GM23338 (cell line): ENCODE results near the gene ASZ1. TPM values are rescaled to one million over a fixed set of nuclear protein-coding genes. Genes with fewer than 3 reads are reported as not detected.

ENCODE experiments used
- ATAC-seq: fragments of 200-7000 bp; cut with Tn5 transposase; 3 replicates; pipeline ENCODE4 v1.9.1; 2020
- DNase-seq: peaks from one replicate; pipeline ENCODE4 v3.0.0-alpha.2; 2015; ENCODE audit warnings: low spot score
- H2AFZ ChIP-seq: fragments of 200-600 bp; sonication (generic); 2 replicates; pipeline ENCODE4 v1.8.0; 2016; ENCODE audit warnings: antibody characterized with exemption, mild to moderate bottlenecking, moderate library complexity
- H3F3A ChIP-seq: fragments of 200-600 bp; sonication (generic); replicated peaks from 2 replicates; pipeline ENCODE4 v1.8.0; 2017; ENCODE audit warnings: antibody characterized with exemption, mixed run types, low read depth
- H3K27ac ChIP-seq: fragments of 200-600 bp; sonication (generic); 2 replicates; pipeline ENCODE4 v1.6.1; 2016; ENCODE audit warnings: low read depth
- H3K27me3 ChIP-seq: fragments of 200-600 bp; sonication (generic); 2 replicates; pipeline ENCODE4 v1.8.0; 2016; ENCODE audit warnings: mild to moderate bottlenecking, mixed run types, moderate library complexity; ENCODE audit not compliant: insufficient read depth
- H3K36me3 ChIP-seq: fragments of 200-600 bp; sonication (generic); 2 replicates; pipeline ENCODE4 v1.8.0; 2016; ENCODE audit warnings: mild to moderate bottlenecking; ENCODE audit not compliant: insufficient read depth
- H3K4me1 ChIP-seq: fragments of 200-600 bp; sonication (generic); 2 replicates; pipeline ENCODE4 v1.8.0; 2016; ENCODE audit warnings: mild to moderate bottlenecking, moderate library complexity; ENCODE audit not compliant: insufficient read depth
- H3K4me2 ChIP-seq: fragments of 200-600 bp; sonication (generic); 2 replicates; pipeline ENCODE4 v1.7.1; 2017; ENCODE audit warnings: mixed run types
- H3K4me3 ChIP-seq: fragments of 200-600 bp; sonication (generic); 2 replicates; pipeline ENCODE4 v1.6.1; 2016; ENCODE audit warnings: mixed run types
- H3K79me2 ChIP-seq: fragments of 200-600 bp; sonication (generic); replicated peaks from 2 replicates; pipeline ENCODE4 v1.8.0; 2017; ENCODE audit warnings: mild to moderate bottlenecking; ENCODE audit not compliant: insufficient read depth
- H3K9me2 ChIP-seq: fragments of 200-600 bp; sonication (generic); 2 replicates; pipeline ENCODE4 v1.8.0; 2017; ENCODE audit not compliant: insufficient read depth
- H4K20me1 ChIP-seq: fragments of 200-600 bp; sonication (generic); replicated peaks from 2 replicates; pipeline ENCODE4 v1.8.0; 2017; ENCODE audit warnings: mild to moderate bottlenecking; ENCODE audit not compliant: insufficient read depth
- H3K27ac Mint-ChIP-seq: 2 replicates; pipeline ENCODE4 v1.8.0; 2020; ENCODE audit warnings: inconsistent platforms, mild to moderate bottlenecking, moderate library complexity, mixed read lengths
- H3K27me3 Mint-ChIP-seq: 3 replicates; pipeline ENCODE4 v1.8.0; 2022; ENCODE audit warnings: low read depth, mild to moderate bottlenecking, moderate library complexity, mixed read lengths, inconsistent platforms; ENCODE audit not compliant: insufficient read depth, poor library complexity
- H3K36me3 Mint-ChIP-seq: 3 replicates; pipeline ENCODE4 v1.8.0; 2021; ENCODE audit warnings: low read depth, mild to moderate bottlenecking, inconsistent platforms, moderate library complexity, mixed read lengths
- H3K4me1 Mint-ChIP-seq: 3 replicates; pipeline ENCODE4 v1.8.0; 2020; ENCODE audit warnings: mild to moderate bottlenecking, inconsistent platforms, mixed read lengths
- H3K4me3 Mint-ChIP-seq: 3 replicates; pipeline ENCODE4 v1.8.0; 2021; ENCODE audit warnings: moderate library complexity, mild to moderate bottlenecking, inconsistent platforms, mixed read lengths
- H3K9me3 Mint-ChIP-seq: 3 replicates; pipeline ENCODE4 v1.8.0; 2020; ENCODE audit warnings: moderate library complexity, mild to moderate bottlenecking, inconsistent platforms, mixed read lengths
- CREB1 ChIP-seq: fragments of 250-450 bp; sonication (Bioruptor Pico); IDR thresholded peaks from 2 replicates; pipeline ENCODE4 v1.5.0; 2020; ENCODE audit warnings: low read depth, mild to moderate bottlenecking, moderate library complexity
- EZH2 ChIP-seq: fragments of 200-600 bp; sonication (generic); IDR thresholded peaks from one replicate; pipeline ENCODE4 v1.8.0; 2017; ENCODE audit warnings: antibody characterized with exemption, mild to moderate bottlenecking, low read depth; ENCODE audit not compliant: unreplicated experiment
- JUNB ChIP-seq: IDR thresholded peaks from one replicate; pipeline ENCODE4 v1.6.1; 2016; ENCODE audit warnings: antibody characterized with exemption; ENCODE audit not compliant: unreplicated experiment
- NANOG ChIP-seq: IDR thresholded peaks from 2 replicates; pipeline ENCODE4 v1.6.1; 2016; ENCODE audit warnings: antibody characterized with exemption, borderline replicate concordance
- POLR2AphosphoS5 ChIP-seq: IDR thresholded peaks from 2 replicates; pipeline ENCODE4 v1.6.1; 2016; ENCODE audit warnings: antibody characterized with exemption, low read depth
- STAT1 ChIP-seq: IDR thresholded peaks from one replicate; pipeline ENCODE4 v1.6.1; 2016; ENCODE audit warnings: antibody characterized with exemption; ENCODE audit not compliant: unreplicated experiment
- ZNF331 ChIP-seq: fragments of 250-450 bp; sonication (Bioruptor Pico); IDR thresholded peaks from 2 replicates; pipeline ENCODE4 v1.5.0; 2020; ENCODE audit warnings: low read depth, mild to moderate bottlenecking, moderate library complexity
- polyA plus RNA-seq: library from polyadenylated mRNA; unstranded; fragments of >200 nt; fragmentation: Nextera tagmentation; extraction: Ambion mirVana; gene quantifications from 2 replicates; pipeline ENCODE4 v1.2.1, GENCODE V29; 2016
- total RNA-seq: library from RNA; depleted of rRNA; stranded (reverse); fragments of >200 nt; shearing (Covaris generic); gene quantifications from 2 replicates; pipeline ENCODE4 v1.2.3, GENCODE V29; 2014
- TF ChIP-seq, protein P1 (sequence below): IDR thresholded peaks from 2 replicates; pipeline ENCODE4 v1.6.1; 2016; ENCODE audit warnings: antibody characterized with exemption
- TF ChIP-seq, protein P2 (sequence below), 2 experiments: fragments of 200-600 bp in 1 of 2; sonication (generic) in 1 of 2; conservative IDR thresholded peaks; 2 replicates each; pipeline versions ENCODE4 v1.5.1 to v1.6.1; 2016 to 2017; ENCODE audit warnings: antibody characterized with exemption in 2 of 2, low read depth in 2 of 2, mild to moderate bottlenecking in 2 of 2, moderate library complexity in 1 of 2
- TF ChIP-seq, protein P3 (sequence below): IDR thresholded peaks from one replicate; pipeline ENCODE4 v1.6.1; 2018; ENCODE audit warnings: antibody characterized with exemption; ENCODE audit not compliant: unreplicated experiment

ASZ1 gene
- total and polyA plus RNA-seq, 2 experiments from 2014 or later: not detected

DNA sequence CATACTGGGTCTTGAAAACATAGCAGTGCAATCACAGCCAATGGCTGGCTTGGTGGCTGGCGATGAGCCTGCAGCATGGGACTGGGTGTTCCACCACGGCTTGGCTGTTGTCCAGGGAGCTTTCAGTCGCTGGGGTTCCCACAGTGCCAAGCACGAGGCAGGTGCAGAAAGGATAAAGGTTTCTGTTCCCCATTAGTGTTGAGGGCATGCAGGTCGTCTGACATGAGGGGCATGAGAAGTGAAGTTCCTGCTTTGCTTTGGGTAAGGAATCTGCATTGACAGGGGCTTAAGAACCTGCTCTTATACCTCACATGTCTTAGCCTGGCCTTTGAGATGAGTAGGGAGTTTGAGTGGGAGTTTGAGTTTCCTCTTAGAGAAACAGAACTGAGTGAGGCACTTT, 43.5 kb upstream of the ASZ1 start:
- Mint-ChIP-seq H3K27ac (no peak overlapping the region), H3K4me1 (no peaks in the 10 kb centered on the region), H3K36me3 (no peaks in the 10 kb centered on the region), H3K27me3 (peaks cover 2% of the 10 kb centered on the region), H3K4me3 (no peak overlapping the region), H3K9me3 (no peaks in the 10 kb centered on the region)
- Histone ChIP-seq H3F3A (no peaks in the 10 kb centered on the region), H3K4me3 (no peak overlapping the region), H3K9me2 (no peaks in the 10 kb centered on the region), H2AFZ (no peak overlapping the region), H3K27ac (no peak overlapping the region), H3K36me3 (no peaks in the 10 kb centered on the region), H3K4me1 (no peaks in the 10 kb centered on the region), H3K79me2 (no peaks in the 10 kb centered on the region), H4K20me1 (no peaks in the 10 kb centered on the region), H3K4me2 (no peak overlapping the region), H3K27me3 (no peaks in the 10 kb centered on the region)
- TF ChIP-seq, protein P1, sequence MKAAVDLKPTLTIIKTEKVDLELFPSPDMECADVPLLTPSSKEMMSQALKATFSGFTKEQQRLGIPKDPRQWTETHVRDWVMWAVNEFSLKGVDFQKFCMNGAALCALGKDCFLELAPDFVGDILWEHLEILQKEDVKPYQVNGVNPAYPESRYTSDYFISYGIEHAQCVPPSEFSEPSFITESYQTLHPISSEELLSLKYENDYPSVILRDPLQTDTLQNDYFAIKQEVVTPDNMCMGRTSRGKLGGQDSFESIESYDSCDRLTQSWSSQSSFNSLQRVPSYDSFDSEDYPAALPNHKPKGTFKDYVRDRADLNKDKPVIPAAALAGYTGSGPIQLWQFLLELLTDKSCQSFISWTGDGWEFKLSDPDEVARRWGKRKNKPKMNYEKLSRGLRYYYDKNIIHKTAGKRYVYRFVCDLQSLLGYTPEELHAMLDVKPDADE: no peak
- no peak for TF ChIP-seq STAT1
- TF ChIP-seq CREB1 (CRISPR knock-in tag): no peak
- no peak for TF ChIP-seq JUNB
- DNase-seq (no peak), ATAC-seq (no peak)

DNA sequence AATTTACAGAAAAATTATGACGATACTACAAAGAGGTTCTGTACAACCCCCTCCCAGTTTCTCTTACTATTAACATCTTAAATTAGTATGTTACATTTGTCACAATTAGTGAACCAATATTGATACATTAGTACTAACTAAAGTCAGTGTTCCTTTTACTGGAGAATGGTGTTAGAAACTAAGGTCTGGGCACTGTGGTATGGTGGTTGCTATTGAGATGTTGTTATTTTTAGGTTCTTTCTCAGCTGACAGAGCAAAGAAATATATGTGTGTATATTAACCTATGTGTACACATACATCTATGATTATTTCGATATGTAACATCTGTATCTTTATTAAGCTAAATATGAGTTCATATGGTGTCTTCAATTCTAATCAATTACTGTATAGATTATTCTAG, 40.9 kb upstream of the ASZ1 start:
- Histone ChIP-seq H3K79me2 (no peaks in the 10 kb centered on the region), H3K9me2 (no peaks in the 10 kb centered on the region), H3K4me2 (no peak overlapping the region), H2AFZ (no peak overlapping the region), H3K36me3 (no peaks in the 10 kb centered on the region), H4K20me1 (no peaks in the 10 kb centered on the region), H3K27ac (no peak overlapping the region), H3F3A (no peaks in the 10 kb centered on the region), H3K27me3 (no peaks in the 10 kb centered on the region), H3K4me3 (no peak overlapping the region), H3K4me1 (no peaks in the 10 kb centered on the region)
- no peaks in the 10 kb centered on the region for H3K4me1 Mint-ChIP-seq
- no peaks in the 10 kb centered on the region for H3K27me3 Mint-ChIP-seq
- DNase-seq (no peak), ATAC-seq (no peak)
- H3K27ac Mint-ChIP-seq: no peak overlapping the region
- no peaks in the 10 kb centered on the region for H3K9me3 Mint-ChIP-seq
- no peak overlapping the region for H3K4me3 Mint-ChIP-seq
- no peaks in the 10 kb centered on the region for H3K36me3 Mint-ChIP-seq
- TF ChIP-seq JUNB (no peak), POLR2AphosphoS5 (no peak), ZNF331 (CRISPR knock-in tag) (no peak), EZH2 (no peak), CREB1 (CRISPR knock-in tag) (no peak), STAT1 (no peak), NANOG (no peak)
- TF ChIP-seq, protein P2, sequence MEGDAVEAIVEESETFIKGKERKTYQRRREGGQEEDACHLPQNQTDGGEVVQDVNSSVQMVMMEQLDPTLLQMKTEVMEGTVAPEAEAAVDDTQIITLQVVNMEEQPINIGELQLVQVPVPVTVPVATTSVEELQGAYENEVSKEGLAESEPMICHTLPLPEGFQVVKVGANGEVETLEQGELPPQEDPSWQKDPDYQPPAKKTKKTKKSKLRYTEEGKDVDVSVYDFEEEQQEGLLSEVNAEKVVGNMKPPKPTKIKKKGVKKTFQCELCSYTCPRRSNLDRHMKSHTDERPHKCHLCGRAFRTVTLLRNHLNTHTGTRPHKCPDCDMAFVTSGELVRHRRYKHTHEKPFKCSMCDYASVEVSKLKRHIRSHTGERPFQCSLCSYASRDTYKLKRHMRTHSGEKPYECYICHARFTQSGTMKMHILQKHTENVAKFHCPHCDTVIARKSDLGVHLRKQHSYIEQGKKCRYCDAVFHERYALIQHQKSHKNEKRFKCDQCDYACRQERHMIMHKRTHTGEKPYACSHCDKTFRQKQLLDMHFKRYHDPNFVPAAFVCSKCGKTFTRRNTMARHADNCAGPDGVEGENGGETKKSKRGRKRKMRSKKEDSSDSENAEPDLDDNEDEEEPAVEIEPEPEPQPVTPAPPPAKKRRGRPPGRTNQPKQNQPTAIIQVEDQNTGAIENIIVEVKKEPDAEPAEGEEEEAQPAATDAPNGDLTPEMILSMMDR (conservative IDR thresholded peaks at IDR 0.05; ENCODE audit: low read depth in 2 of 2): no peak
- TF ChIP-seq, protein P3, sequence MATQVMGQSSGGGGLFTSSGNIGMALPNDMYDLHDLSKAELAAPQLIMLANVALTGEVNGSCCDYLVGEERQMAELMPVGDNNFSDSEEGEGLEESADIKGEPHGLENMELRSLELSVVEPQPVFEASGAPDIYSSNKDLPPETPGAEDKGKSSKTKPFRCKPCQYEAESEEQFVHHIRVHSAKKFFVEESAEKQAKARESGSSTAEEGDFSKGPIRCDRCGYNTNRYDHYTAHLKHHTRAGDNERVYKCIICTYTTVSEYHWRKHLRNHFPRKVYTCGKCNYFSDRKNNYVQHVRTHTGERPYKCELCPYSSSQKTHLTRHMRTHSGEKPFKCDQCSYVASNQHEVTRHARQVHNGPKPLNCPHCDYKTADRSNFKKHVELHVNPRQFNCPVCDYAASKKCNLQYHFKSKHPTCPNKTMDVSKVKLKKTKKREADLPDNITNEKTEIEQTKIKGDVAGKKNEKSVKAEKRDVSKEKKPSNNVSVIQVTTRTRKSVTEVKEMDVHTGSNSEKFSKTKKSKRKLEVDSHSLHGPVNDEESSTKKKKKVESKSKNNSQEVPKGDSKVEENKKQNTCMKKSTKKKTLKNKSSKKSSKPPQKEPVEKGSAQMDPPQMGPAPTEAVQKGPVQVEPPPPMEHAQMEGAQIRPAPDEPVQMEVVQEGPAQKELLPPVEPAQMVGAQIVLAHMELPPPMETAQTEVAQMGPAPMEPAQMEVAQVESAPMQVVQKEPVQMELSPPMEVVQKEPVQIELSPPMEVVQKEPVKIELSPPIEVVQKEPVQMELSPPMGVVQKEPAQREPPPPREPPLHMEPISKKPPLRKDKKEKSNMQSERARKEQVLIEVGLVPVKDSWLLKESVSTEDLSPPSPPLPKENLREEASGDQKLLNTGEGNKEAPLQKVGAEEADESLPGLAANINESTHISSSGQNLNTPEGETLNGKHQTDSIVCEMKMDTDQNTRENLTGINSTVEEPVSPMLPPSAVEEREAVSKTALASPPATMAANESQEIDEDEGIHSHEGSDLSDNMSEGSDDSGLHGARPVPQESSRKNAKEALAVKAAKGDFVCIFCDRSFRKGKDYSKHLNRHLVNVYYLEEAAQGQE: no peak
- TF ChIP-seq, protein P1: no peak
